ENCODE measurements around the gene C2.
A peak's percentile ranks its signal among the peaks of the same experiment; 100 is the strongest.

C2 gene

GRCh38 chr6:31958741-31959739 lies 31.5 kb downstream of the C2 start, which contains the start of the genes NELFE and SKIC2:
TSS of gene NELFE (minus strand) at chr6:31958971. CDS start at chr6:31958446, 525 bp downstream.
TSS of gene SKIC2 (plus strand) at chr6:31959175. CDS start at chr6:31959193, 18 bp downstream.
- DNase-seq (ENCODE audit: low read depth, low spot score), result peak; percentile 88
- peak within 1 kb of the TSS; percentile 97 for H3K9ac ChIP-seq (ENCODE audit: insufficient read length, low read depth)
- H3K4me3 ChIP-seq (ENCODE audit: insufficient read length, low read depth), result peak within 1 kb of the TSS; percentile 96
- peaks cover 79% of the 10 kb centered on the region for H3K36me3 ChIP-seq (ENCODE audit: insufficient read depth, insufficient read length, low read length)
- TF ChIP-seq SUZ12 (IDR thresholded peaks at IDR 0.05; ENCODE audit: extremely low read depth, insufficient read depth, insufficient read length), result no peak
- no peak for TF ChIP-seq ZNF274 (IDR thresholded peaks at IDR 0.05; ENCODE audit: low read depth, low read length)
- TF ChIP-seq YY1 (IDR thresholded peaks at IDR 0.05; ENCODE audit: insufficient read depth, insufficient read length), result no peak
- no peaks in the 10 kb centered on the region for H3K4me1 ChIP-seq (ENCODE audit: insufficient read depth, insufficient read length)
- no peaks in the 10 kb centered on the region for H3K9me3 ChIP-seq (ENCODE audit: insufficient read depth, low read length)
- no peaks in the 10 kb centered on the region for H3K27me3 ChIP-seq (ENCODE audit: insufficient read depth, insufficient read length)

GRCh38 chr6:31961616-31962015 lies 34.1 kb downstream of the C2 start:
- H3K4me1 ChIP-seq (ENCODE audit: insufficient read depth, insufficient read length), result no peaks in the 10 kb centered on the region
- no peak overlapping the region for H3K4me3 ChIP-seq (ENCODE audit: insufficient read length, low read depth)
- no peak for DNase-seq (ENCODE audit: low read depth, low spot score)
- no peak overlapping the region for H3K9ac ChIP-seq (ENCODE audit: insufficient read length, low read depth)
- no peaks in the 10 kb centered on the region for H3K9me3 ChIP-seq (ENCODE audit: insufficient read depth, low read length)
- TF ChIP-seq ZNF274 (IDR thresholded peaks at IDR 0.05; ENCODE audit: low read depth, low read length) (no peak), YY1 (IDR thresholded peaks at IDR 0.05; ENCODE audit: insufficient read depth, insufficient read length) (no peak), SUZ12 (IDR thresholded peaks at IDR 0.05; ENCODE audit: extremely low read depth, insufficient read depth, insufficient read length) (no peak)
- no peaks in the 10 kb centered on the region for H3K27me3 ChIP-seq (ENCODE audit: insufficient read depth, insufficient read length)
- peaks cover 80% of the 10 kb centered on the region for H3K36me3 ChIP-seq (ENCODE audit: insufficient read depth, insufficient read length, low read length)

DNA sequence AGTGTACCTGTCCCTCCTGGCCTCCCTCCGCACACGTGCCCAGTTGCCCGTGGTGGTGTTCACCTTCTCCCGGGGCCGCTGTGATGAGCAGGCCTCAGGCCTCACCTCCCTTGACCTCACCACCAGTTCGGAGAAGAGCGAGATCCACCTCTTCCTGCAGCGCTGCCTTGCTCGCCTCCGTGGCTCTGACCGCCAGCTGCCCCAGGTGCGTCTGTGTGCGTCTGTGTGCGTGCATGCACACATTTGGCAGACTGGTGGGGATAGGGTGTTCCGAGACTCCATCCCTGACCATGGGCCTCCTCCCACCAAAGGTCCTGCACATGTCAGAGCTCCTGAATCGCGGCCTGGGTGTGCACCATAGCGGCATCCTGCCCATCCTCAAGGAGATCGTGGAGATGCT lies 36.4 kb downstream of the C2 start:
- no peak for DNase-seq (ENCODE audit: low read depth, low spot score)
- Histone ChIP-seq H3K9me3 (ENCODE audit: insufficient read depth, low read length) (no peaks in the 10 kb centered on the region), H3K9ac (ENCODE audit: insufficient read length, low read depth) (no peak overlapping the region), H3K36me3 (ENCODE audit: insufficient read depth, insufficient read length, low read length) (peaks cover 91% of the 10 kb centered on the region), H3K4me3 (ENCODE audit: insufficient read length, low read depth) (no peak overlapping the region), H3K4me1 (ENCODE audit: insufficient read depth, insufficient read length) (no peaks in the 10 kb centered on the region), H3K27me3 (ENCODE audit: insufficient read depth, insufficient read length) (no peaks in the 10 kb centered on the region)
- TF ChIP-seq YY1 (IDR thresholded peaks at IDR 0.05; ENCODE audit: insufficient read depth, insufficient read length), result no peak
- no peak for TF ChIP-seq SUZ12 (IDR thresholded peaks at IDR 0.05; ENCODE audit: extremely low read depth, insufficient read depth, insufficient read length)
- no peak for TF ChIP-seq ZNF274 (IDR thresholded peaks at IDR 0.05; ENCODE audit: low read depth, low read length)

DNA sequence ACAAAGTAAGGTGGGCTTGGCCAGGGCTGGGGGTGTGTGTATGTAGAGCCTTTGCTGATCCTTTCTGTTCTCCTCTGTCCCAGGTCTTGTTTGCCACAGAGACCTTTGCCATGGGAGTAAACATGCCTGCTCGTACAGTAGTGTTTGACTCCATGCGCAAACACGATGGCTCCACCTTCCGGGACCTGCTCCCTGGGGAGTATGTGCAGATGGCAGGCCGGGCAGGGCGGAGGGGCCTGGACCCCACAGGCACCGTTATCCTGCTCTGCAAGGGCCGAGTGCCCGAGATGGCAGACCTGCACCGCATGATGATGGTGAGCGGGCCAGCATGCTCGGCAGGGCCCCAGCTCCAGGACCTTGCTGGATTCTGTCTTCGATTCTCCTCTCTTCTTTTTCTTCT lies 38.2 kb downstream of the C2 start:
- H3K27me3 ChIP-seq (ENCODE audit: insufficient read depth, insufficient read length), result no peaks in the 10 kb centered on the region
- no peaks in the 10 kb centered on the region for H3K4me1 ChIP-seq (ENCODE audit: insufficient read depth, insufficient read length)
- no peak overlapping the region for H3K4me3 ChIP-seq (ENCODE audit: insufficient read length, low read depth)
- H3K36me3 ChIP-seq (ENCODE audit: insufficient read depth, insufficient read length, low read length), result peaks cover 97% of the 10 kb centered on the region
- H3K9me3 ChIP-seq (ENCODE audit: insufficient read depth, low read length), result no peaks in the 10 kb centered on the region
- no peak for TF ChIP-seq YY1 (IDR thresholded peaks at IDR 0.05; ENCODE audit: insufficient read depth, insufficient read length)
- no peak for TF ChIP-seq SUZ12 (IDR thresholded peaks at IDR 0.05; ENCODE audit: extremely low read depth, insufficient read depth, insufficient read length)
- TF ChIP-seq ZNF274 (IDR thresholded peaks at IDR 0.05; ENCODE audit: low read depth, low read length), result no peak
- no peak for DNase-seq (ENCODE audit: low read depth, low spot score)
- no peak overlapping the region for H3K9ac ChIP-seq (ENCODE audit: insufficient read length, low read depth)

DNA sequence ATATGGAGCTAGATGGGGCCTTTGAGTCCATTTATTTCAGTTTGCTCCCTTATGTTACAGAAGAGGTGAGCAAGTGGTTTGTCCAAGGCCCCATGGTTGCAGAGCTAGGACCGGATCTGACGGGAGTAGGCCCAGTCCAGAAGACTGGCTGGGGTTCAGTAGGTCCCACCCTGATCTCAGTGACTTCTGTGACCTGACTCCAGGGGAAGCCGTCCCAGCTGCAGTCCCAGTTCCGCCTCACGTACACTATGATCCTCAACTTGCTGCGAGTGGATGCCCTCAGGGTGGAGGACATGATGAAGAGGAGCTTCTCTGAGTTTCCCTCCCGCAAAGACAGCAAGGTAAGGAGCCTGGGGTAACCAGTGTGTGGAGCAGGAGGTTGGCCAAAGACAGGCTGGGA lies 39.0 kb downstream of the C2 start:
- no peaks in the 10 kb centered on the region for H3K9me3 ChIP-seq (ENCODE audit: insufficient read depth, low read length)
- H3K36me3 ChIP-seq (ENCODE audit: insufficient read depth, insufficient read length, low read length), result peaks cover 92% of the 10 kb centered on the region
- no peak overlapping the region for H3K9ac ChIP-seq (ENCODE audit: insufficient read length, low read depth)
- no peaks in the 10 kb centered on the region for H3K4me1 ChIP-seq (ENCODE audit: insufficient read depth, insufficient read length)
- TF ChIP-seq YY1 (IDR thresholded peaks at IDR 0.05; ENCODE audit: insufficient read depth, insufficient read length) (no peak), SUZ12 (IDR thresholded peaks at IDR 0.05; ENCODE audit: extremely low read depth, insufficient read depth, insufficient read length) (no peak), ZNF274 (IDR thresholded peaks at IDR 0.05; ENCODE audit: low read depth, low read length) (no peak)
- no peak for DNase-seq (ENCODE audit: low read depth, low spot score)
- no peak overlapping the region for H3K4me3 ChIP-seq (ENCODE audit: insufficient read length, low read depth)
- no peaks in the 10 kb centered on the region for H3K27me3 ChIP-seq (ENCODE audit: insufficient read depth, insufficient read length)

- Histone ChIP-seq H3K4me3 (ENCODE audit: insufficient read length, low read depth) (no peak overlapping the region), H3K36me3 (ENCODE audit: insufficient read depth, insufficient read length, low read length) (peaks cover 84% of the 10 kb centered on the region), H3K4me1 (ENCODE audit: insufficient read depth, insufficient read length) (no peaks in the 10 kb centered on the region), H3K9me3 (ENCODE audit: insufficient read depth, low read length) (no peaks in the 10 kb centered on the region), H3K9ac (ENCODE audit: insufficient read length, low read depth) (no peak overlapping the region), H3K27me3 (ENCODE audit: insufficient read depth, insufficient read length) (no peaks in the 10 kb centered on the region)
- TF ChIP-seq YY1 (IDR thresholded peaks at IDR 0.05; ENCODE audit: insufficient read depth, insufficient read length) (no peak), ZNF274 (IDR thresholded peaks at IDR 0.05; ENCODE audit: low read depth, low read length) (no peak)
- DNase-seq (ENCODE audit: low read depth, low spot score), result no peak
Measured at GRCh38 chr6:31966997-31967925, 39.7 kb downstream of the C2 start.
